HG03064 (cell line): Measurements from ENCODE around the gene ZFP91.

Source experiments
- ATAC-seq: cut with Tn5 transposase; IDR thresholded peaks from one replicate; pipeline ENCODE4 v1.9.1; 2021; ENCODE audit warnings: low read depth; ENCODE audit not compliant: unreplicated experiment

The ZFP91 gene

GRCh38 chr11:58582437-58582836, 3.6 kb downstream of the ZFP91 start:
- ATAC-seq = no peak

- no peak for ATAC-seq
Measured at GRCh38 chr11:58586998-58587397, 8.1 kb downstream of the ZFP91 start.

- no peak for ATAC-seq
Measured at GRCh38 chr11:58591659-58592058, 12.8 kb downstream of the ZFP91 start.

GRCh38 chr11:58592760-58593472, 14.1 kb downstream of the ZFP91 start:
- ATAC-seq = no peak

- no peak for ATAC-seq
Measured at GRCh38 chr11:58594826-58595225, 16.0 kb downstream of the ZFP91 start.

- ATAC-seq = no peak
Measured at GRCh38 chr11:58596621-58597020, 17.8 kb downstream of the ZFP91 start.

- ATAC-seq = no peak
Measured at GRCh38 chr11:58597486-58598144, 18.8 kb downstream of the ZFP91 start.

- ATAC-seq = no peak
Measured at GRCh38 chr11:58600510-58600909, 21.6 kb downstream of the ZFP91 start.

- ATAC-seq = no peak
Measured at GRCh38 chr11:58606930-58607714, 28.3 kb downstream of the ZFP91 start.

- ATAC-seq = no peak
Measured at GRCh38 chr11:58608331-58608730, 29.5 kb downstream of the ZFP91 start.

GRCh38 chr11:58609723-58610122, 30.9 kb downstream of the ZFP91 start:
- no peak for ATAC-seq

- ATAC-seq = no peak
Measured at GRCh38 chr11:58613228-58613627, 34.4 kb downstream of the ZFP91 start.

GRCh38 chr11:58615559-58615958, 36.7 kb downstream of the ZFP91 start:
- no peak for ATAC-seq

- no peak for ATAC-seq
Measured at GRCh38 chr11:58616594-58616993, 37.7 kb downstream of the ZFP91 start.

GRCh38 chr11:58617976-58618557, 39.2 kb downstream of the ZFP91 start:
- ATAC-seq = no peak

GRCh38 chr11:58621586-58622262, 42.9 kb downstream of the ZFP91 start:
- no peak for ATAC-seq

- no peak for ATAC-seq
Measured at GRCh38 chr11:58622344-58622743, 43.5 kb downstream of the ZFP91 start, which contains the start of gene CNTF. Gene CNTF (plus strand): TSS chr11:58622665. CDS start chr11:58622753, 88 bp downstream.

- no peak for ATAC-seq
Measured at GRCh38 chr11:58625086-58625485, 46.2 kb downstream of the ZFP91 start.

GRCh38 chr11:58625826-58626460, 47.1 kb downstream of the ZFP91 start:
- ATAC-seq = no peak

- ATAC-seq = no peak
Measured at GRCh38 chr11:58626934-58627483, 48.1 kb downstream of the ZFP91 start.
